NCI-H2227 (cell line): ENCODE data around the gene PRIMPOL.
"Not testable (repeated sequence)": the region's sequence is repeated elsewhere in the genome, so short reads cannot be mapped to it uniquely, and the experiment has no call there.

Experiments
- DNase-seq: peaks from one replicate; lab custom pipeline; 2025; ENCODE audit not compliant: unreplicated experiment; lab: John Stamatoyannopoulos, UW

PRIMPOL gene

DNA sequence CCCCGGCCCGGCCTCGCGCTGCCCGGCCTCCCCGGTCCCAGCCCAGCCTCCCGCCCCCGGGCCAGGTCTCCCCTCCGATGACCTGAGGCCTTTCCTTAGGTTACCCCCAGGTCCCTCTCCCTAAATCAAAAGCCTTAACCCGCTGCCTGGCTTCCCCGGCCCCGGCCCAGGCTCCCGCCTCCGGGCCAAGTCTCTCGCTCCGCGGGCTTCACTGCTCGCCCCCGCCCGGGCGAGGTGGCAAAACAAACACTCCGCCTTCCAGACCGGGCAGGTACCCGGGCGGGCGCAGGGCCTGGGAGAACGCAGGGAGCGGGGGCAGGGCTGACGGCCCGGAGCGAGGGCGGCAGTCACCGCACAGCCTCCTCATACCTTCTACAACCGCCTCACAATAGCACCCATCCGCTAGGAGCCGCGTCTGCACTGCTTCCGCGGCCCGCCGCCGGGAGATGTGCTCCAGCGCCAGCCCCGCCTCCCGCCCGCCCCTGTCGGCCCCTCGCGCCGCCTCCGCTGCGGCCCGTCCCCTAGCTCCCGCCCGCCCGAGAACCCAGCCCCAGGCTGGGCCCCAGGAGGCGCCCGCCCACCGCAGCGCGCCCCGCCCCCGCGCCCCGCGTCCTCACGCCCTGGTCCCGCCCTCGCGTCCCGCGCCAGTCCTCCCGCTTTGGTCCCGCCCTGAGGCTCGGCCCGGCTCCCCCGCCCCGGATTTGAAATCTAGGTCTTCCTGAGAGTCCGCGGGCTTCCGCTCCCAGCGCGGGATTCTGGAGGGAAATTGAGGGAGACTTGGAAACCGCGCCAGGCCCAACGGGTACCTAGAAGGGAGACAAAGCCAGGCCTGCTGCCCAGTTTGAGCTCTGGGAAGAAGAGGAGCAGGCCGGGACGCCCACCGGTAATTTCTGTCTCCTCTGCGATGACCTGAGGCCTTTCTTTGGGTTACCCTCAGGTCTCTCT, at the start of gene PRIMPOL, which contains the start of gene CASP3:
Gene PRIMPOL, plus strand, starts transcription at position 713 of the 945 bp plus-strand sequence. CDS start 7,403 bp downstream, outside the sequence.
Gene CASP3, minus strand, starts transcription at position 422 of the 945 bp plus-strand sequence. CDS start 10,994 bp downstream, outside the sequence.
- peak; percentile 93 for DNase-seq

DNA sequence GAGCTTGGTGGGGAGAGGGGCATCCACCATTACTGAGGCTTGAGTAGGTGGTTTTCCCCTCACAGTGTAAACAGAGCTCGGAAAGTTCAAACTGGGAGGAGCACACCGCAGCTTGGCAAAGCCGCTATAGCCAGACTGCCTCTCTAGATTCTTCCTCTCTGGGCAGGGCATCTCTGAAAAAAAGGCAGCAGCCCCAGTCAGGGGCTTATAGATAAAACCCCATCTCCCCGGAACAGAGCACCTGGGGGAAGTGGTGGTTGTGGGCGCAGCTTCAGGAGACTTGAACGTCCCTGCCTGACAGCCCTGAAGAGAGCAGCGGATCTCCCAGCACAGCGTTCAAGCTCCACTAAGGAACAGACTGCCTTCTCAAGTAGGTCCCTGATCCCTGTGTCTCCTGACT, 48.6 kb upstream of the PRIMPOL start:
- not testable (repeated sequence) for DNase-seq

DNA sequence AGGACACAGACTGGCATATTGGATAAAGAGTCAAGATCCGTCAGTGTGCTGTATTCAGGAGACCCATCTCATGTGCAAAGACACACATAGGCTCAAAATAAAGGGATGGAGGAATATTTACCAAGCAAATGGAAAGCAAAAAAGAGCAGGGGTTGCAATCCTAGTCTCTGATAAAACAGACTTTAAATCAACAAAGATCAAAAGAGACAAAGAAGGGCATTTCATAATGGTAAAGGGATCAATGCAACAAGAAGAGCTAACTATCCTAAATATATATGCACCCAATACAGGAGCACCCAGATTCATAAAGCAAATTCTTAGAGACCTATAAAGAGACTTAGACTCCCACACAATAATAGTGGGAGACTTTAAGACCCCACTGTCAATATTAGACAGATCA, 46.7 kb upstream of the PRIMPOL start:
- not testable (repeated sequence) for DNase-seq

DNA sequence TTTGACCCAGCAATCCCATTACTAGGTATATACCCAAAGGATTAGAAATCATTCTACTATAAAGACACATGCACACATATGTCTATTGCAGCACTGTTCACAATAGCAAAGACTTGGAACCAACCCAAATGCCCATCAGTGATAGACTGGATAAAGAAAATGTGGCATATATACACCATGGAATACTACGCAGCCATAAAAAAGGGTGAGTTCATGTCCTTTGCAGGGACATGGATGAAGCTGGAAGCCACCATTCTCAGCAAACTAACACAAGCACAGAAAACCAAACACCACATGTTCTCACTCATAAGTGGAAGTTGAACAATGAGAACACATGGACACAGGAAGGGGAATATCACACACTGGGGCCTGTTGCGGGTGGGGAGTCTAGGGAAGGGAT, 42.1 kb upstream of the PRIMPOL start:
- DNase-seq, result not testable (repeated sequence)

DNA sequence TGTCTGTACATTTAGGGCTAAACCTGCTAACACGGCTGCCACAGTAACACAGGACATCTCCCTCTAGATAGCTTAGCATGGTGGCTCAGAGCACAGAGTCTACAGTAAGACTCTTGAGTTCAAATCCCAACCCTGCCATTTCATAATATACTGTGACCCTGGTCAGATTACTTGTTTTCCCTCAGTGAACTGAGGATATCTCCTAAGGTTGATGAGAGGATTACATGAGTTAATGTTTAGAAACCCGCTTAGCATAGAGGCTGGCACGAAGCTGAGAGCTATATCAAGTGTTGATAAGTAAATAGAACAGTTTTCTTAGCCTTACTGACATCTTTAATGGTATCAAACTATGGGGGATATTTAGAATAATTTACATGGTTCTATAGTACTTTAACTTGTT, 37.5 kb upstream of the PRIMPOL start:
- no peak for DNase-seq

DNA sequence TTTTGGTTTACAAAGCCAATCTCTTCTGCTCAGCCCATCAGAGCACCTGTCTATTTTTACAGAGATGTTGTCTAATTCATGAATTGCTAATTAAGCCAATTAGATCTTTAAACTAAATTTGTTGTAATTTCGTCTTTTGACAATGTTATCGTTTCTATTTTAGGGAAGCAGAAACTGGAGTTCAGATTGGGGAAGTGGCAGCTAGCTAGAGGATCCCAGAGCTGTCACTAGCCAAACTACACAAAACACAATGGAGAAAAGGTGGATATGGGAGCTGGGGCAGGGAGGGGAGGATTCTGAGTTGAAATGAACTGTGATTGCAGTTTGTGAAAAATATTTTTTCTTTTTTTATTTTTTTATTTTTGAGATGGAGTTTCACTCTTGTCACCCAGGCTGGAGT, 36.1 kb upstream of the PRIMPOL start:
- DNase-seq, result no peak

DNA sequence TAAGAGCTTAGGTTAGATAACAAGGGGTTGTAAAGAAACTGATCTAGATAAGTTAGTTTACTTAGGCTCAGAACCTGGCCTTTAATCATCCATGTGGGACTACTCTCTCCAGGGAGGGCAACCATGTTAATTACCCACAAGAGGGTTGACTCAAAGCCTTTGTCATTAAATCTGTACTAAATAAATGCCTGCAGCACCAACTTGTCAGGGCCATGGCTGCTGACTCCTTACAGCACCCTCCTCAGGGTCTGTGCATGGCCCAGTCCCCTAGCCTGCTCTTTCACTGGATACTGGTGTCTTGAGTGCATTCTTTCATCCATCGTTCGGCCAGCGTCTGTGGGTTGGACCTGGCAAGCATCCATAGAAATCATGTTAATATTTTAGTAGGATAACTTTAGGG, 35.0 kb upstream of the PRIMPOL start:
- DNase-seq, result no peak

DNA sequence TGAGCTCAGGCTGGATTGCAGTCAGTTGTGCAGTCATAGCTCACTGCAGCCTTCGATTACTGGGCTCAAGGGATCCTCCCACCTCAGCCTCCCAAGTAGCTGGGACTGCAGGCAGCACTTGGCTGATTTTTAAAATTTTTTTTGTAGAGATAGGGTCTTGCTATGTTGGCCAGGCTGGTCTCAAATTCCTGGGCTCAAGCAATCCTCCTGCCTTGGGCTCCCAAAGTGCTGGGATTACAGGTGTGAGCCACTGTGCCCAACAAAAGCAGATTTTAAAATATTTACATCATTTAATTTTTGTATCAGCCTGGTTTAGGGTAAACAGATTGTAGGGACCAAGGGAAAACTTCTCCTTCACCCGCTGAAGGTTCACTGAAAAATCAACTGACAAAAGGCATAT, 33.4 kb upstream of the PRIMPOL start:
- not testable (repeated sequence) for DNase-seq

DNA sequence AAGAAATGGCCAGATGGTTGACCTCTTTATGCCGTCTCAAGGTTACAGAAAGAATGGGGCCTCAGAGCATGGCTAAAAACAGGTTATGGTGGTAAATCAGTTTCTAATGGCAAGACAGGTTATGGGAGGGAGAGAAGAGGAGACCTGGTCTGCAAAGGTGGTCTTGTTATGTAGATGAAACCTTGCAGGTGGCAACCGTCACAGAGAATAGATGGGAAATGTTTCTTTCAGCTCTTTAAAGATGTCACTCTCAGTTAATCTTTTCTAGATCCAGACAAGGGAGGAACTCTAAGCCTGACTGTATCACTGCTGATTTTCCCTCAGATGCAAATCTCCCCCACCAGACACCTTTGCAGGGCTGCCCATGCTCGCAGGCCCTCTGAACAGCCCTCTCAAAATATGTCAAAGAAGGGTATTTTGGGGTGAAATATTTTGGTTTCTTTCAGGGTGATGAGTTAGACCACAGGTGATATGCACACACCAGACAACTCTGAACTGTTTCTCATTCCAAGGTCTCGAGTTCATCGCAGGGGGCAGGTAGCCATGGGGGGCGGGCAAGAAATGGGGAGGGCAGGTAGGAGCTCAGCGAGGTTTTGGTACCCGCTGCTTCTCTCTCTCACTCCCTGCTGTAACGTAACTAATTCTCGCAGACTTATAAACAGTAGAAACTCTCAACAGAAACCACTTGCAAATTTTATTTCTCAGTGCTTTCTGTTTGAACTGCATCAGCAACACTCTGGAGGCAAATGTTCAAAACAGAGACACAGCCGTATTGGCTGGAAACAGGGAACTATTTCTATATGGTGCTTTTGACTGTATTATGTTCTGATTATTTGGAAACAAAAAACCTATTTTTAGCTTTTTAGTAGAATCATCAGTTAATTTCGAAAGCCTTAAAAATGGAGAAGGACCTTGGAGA, 32.6 kb upstream of the PRIMPOL start:
- no peak for DNase-seq

DNA sequence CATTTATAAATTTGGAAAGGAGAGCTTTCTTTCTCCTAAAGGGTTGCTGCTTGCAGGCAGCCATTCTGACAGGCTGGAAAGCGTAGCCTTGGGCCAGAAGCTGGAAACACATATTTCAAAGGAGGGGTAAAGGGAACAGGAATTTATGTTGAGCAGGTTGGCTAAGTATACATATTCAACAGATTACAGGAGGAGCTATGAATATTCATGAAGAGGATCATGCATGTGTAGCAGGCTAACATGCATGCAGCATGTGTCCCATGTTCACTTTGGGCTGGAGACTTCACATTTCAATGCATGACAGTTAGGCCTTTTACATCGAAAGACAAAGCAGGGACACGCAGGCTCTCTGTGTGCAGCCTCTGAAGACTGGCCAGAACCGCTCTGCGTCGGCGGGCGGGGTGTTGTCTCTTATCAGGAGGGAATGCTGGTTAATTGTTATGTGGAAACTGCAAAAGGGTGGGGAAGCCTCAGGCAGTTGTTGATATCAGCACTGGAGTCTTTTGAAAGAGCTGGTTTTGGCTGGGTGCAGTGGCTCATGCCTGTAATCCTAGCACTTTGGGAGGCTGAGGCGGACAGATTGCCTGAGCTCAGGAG, 31.8 kb upstream of the PRIMPOL start:
- DNase-seq, result no peak

GRCh38 chr4:184620212-184620867, 29.2 kb upstream of the PRIMPOL start:
- no peak for DNase-seq

- no peak for DNase-seq
Observed at GRCh38 chr4:184621518-184621917, 28.0 kb upstream of the PRIMPOL start.

- not testable (repeated sequence) for DNase-seq
Observed at GRCh38 chr4:184624504-184624903, 25.0 kb upstream of the PRIMPOL start.

DNA sequence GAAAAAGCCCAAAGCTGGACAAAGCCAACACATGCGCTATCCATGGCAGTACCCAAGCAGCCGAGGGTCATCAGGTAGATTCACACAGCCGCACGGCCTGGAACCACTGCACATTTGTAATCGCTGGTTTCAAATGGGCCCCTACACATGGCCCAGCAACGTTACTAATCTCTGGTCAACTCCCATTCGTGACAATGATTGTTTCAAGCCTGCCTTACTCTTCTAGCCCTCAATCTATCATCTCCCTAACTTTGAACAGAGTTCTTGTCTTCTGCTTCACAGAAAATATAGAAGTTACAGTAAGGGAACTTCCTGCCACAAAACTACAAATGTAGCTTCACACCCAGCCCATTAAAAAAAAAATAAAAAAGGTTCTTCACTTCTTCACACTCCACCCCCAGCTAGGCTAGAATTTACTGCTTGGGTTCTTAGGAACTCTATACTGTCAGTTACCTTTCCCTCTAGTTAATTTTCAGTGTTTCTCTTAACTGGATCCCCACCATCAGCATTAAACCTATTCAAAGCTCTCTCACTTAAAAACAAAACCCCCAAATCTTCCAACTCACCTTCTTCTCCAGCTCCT, 24.5 kb upstream of the PRIMPOL start:
- DNase-seq, result no peak

- DNase-seq, result not testable (repeated sequence)
Observed at GRCh38 chr4:184625783-184626596, 23.5 kb upstream of the PRIMPOL start.

GRCh38 chr4:184628103-184628502, 21.4 kb upstream of the PRIMPOL start:
- no peak for DNase-seq

DNA sequence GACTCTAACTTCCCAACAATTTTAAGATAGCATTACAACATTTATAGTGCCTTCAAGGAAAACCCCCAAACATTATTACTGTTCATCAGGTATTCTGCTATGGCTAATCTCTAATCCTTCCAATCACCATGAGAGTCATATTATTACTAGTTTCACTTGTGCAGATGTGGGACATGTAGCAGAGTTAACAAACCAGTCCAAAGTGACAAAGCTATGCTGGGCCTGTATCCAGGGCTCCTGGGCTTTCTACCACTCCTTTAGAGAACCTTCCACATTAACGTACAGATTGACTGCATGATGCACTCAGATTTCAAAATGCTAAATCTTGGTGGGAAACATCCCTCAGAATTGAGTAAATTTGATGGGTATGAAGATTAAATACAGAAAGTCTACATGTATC, 16.7 kb upstream of the PRIMPOL start:
- DNase-seq, result no peak

- no peak for DNase-seq
Observed at GRCh38 chr4:184635381-184635780, 14.2 kb upstream of the PRIMPOL start.

- no peak for DNase-seq
Observed at GRCh38 chr4:184636144-184636543, 13.4 kb upstream of the PRIMPOL start.
